ENCODE measurements around the gene CACNA1E.
A peak's percentile ranks its signal among the peaks of the same experiment; 100 is the strongest.

The CACNA1E gene

DNA sequence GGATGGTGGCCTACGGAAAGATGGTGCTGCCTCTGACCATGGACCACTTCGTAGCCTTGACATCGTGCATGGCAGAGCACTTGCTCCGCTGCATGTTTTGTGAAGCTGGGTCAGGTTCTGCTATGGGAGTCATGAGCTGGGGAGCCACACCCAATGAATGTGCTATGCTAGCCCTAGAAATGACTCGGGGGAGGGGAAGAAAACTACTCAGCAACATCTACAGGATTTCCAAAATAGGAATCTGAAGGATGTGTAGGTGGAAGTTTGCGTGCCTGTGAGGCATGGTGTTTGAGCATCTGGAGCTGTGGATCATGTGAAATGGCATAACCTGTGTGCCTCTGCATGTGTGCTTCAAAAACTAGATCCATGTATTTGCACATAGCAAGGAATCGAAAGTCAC lies 247.3 kb downstream of the CACNA1E start:
- TF ChIP-seq POLR2A (IDR thresholded peaks at IDR 0.05; ENCODE audit: extremely low read depth, insufficient read length) (no peak), MYC (IDR thresholded peaks at IDR 0.05; ENCODE audit: low read depth, low read length) (no peak)
- TF ChIP-seq, protein P1, sequence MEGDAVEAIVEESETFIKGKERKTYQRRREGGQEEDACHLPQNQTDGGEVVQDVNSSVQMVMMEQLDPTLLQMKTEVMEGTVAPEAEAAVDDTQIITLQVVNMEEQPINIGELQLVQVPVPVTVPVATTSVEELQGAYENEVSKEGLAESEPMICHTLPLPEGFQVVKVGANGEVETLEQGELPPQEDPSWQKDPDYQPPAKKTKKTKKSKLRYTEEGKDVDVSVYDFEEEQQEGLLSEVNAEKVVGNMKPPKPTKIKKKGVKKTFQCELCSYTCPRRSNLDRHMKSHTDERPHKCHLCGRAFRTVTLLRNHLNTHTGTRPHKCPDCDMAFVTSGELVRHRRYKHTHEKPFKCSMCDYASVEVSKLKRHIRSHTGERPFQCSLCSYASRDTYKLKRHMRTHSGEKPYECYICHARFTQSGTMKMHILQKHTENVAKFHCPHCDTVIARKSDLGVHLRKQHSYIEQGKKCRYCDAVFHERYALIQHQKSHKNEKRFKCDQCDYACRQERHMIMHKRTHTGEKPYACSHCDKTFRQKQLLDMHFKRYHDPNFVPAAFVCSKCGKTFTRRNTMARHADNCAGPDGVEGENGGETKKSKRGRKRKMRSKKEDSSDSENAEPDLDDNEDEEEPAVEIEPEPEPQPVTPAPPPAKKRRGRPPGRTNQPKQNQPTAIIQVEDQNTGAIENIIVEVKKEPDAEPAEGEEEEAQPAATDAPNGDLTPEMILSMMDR (IDR thresholded peaks at IDR 0.05; ENCODE audit: low read depth, low read length) = no peak
- TF ChIP-seq, protein P2, sequence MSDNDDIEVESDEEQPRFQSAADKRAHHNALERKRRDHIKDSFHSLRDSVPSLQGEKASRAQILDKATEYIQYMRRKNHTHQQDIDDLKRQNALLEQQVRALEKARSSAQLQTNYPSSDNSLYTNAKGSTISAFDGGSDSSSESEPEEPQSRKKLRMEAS (IDR thresholded peaks at IDR 0.05; ENCODE audit: low read depth, low read length) = no peak
- no peak overlapping the region for H3K4me3 ChIP-seq (ENCODE audit: low read depth, low read length)
- no peak for DNase-seq (ENCODE audit: low read depth)

DNA sequence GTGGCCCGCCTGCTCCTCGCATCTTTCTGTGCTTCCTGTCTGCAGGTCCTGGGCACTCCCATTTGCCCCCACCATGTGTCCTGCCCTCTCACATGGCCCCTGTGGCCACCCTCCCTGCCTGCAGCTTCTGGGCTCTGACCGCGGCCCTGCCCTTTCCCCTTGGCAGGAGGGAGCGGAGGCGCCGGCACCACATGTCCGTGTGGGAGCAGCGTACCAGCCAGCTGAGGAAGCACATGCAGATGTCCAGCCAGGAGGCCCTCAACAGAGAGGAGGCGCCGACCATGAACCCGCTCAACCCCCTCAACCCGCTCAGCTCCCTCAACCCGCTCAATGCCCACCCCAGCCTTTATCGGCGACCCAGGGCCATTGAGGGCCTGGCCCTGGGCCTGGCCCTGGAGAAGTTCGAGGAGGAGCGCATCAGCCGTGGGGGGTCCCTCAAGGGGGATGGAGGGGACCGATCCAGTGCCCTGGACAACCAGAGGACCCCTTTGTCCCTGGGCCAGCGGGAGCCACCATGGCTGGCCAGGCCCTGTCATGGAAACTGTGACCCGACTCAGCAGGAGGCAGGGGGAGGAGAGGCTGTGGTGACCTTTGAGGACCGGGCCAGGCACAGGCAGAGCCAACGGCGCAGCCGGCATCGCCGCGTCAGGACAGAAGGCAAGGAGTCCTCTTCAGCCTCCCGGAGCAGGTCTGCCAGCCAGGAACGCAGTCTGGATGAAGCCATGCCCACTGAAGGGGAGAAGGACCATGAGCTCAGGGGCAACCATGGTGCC lies 249.1 kb downstream of the CACNA1E start:
- DNase-seq (ENCODE audit: low read depth) = no peak
- no peak overlapping the region for H3K4me3 ChIP-seq (ENCODE audit: low read depth, low read length)
- TF ChIP-seq, protein P2 (IDR thresholded peaks at IDR 0.05; ENCODE audit: low read depth, low read length) = no peak
- TF ChIP-seq, protein P1 (IDR thresholded peaks at IDR 0.05; ENCODE audit: low read depth, low read length) = no peak

DNA sequence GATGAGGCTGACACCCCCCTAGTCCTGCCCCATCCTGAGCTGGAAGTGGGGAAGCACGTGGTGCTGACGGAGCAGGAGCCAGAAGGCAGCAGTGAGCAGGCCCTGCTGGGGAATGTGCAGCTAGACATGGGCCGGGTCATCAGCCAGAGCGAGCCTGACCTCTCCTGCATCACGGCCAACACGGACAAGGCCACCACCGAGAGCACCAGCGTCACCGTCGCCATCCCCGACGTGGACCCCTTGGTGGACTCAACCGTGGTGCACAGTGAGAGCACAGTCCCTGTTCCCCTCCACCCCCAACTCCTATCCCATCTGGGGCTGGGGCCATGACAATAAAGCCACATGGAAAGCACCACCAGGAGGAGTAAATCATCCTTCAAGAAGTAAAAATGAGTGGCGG lies 250.2 kb downstream of the CACNA1E start:
- TF ChIP-seq, protein P1 (IDR thresholded peaks at IDR 0.05; ENCODE audit: low read depth, low read length) = no peak
- no peak for TF ChIP-seq POLR2A (IDR thresholded peaks at IDR 0.05; ENCODE audit: extremely low read depth, insufficient read length)
- no peak overlapping the region for H3K4me3 ChIP-seq (ENCODE audit: low read depth, low read length)
- no peak for DNase-seq (ENCODE audit: low read depth)

DNA sequence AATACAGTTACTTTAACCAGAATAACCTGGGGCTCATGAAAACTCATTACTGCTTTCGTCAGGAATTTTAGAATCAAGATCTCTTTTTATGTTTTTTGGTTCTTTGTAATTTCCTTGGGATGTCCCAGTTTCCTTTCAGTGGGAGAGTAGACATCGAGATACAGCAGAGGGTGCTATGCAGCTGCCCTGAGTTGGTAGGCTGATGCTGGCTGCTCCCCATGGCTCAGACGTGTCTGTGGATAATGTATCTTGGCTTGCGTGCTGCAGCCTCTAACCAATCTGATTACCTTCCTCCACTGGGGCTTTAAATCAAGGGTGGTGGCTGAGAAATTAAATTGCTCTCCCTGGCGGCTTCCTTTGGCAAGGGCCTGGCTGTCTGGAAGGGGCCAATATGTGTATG lies 253.7 kb downstream of the CACNA1E start:
- TF ChIP-seq MYC (IDR thresholded peaks at IDR 0.05; ENCODE audit: low read depth, low read length) (no peak), POLR2A (IDR thresholded peaks at IDR 0.05; ENCODE audit: extremely low read depth, insufficient read length) (no peak)
- TF ChIP-seq, protein P1 (IDR thresholded peaks at IDR 0.05; ENCODE audit: low read depth, low read length) = no peak
- TF ChIP-seq, protein P2 (IDR thresholded peaks at IDR 0.05; ENCODE audit: low read depth, low read length) = no peak
- DNase-seq (ENCODE audit: low read depth) = no peak
- H3K4me3 ChIP-seq (ENCODE audit: low read depth, low read length) = no peak overlapping the region

DNA sequence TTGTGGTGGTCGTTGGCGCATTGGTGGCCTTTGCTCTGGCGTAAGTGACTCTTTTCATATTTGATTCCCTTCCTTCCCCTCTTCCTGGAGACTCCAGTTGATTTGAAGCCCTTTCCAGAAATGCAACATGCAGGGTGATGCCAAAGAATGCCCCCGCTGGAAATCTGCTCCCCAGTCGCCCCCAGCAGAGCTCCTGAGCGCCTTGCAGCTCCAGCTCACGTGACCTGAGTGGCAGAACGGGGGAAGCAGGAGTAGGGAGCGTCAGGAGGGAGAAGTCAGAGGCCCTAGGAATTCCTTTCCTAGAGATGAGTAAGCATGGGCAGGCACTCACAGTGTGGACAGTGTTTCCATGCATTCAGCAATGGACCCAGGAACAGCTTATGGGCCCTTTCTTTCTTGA lies 255.9 kb downstream of the CACNA1E start:
- H3K4me3 ChIP-seq (ENCODE audit: low read depth, low read length) = no peak overlapping the region
- TF ChIP-seq, protein P1 (IDR thresholded peaks at IDR 0.05; ENCODE audit: low read depth, low read length) = no peak
- TF ChIP-seq MYC (IDR thresholded peaks at IDR 0.05; ENCODE audit: low read depth, low read length) (no peak), POLR2A (IDR thresholded peaks at IDR 0.05; ENCODE audit: extremely low read depth, insufficient read length) (no peak)
- TF ChIP-seq, protein P2 (IDR thresholded peaks at IDR 0.05; ENCODE audit: low read depth, low read length) = no peak
- no peak for DNase-seq (ENCODE audit: low read depth)

DNA sequence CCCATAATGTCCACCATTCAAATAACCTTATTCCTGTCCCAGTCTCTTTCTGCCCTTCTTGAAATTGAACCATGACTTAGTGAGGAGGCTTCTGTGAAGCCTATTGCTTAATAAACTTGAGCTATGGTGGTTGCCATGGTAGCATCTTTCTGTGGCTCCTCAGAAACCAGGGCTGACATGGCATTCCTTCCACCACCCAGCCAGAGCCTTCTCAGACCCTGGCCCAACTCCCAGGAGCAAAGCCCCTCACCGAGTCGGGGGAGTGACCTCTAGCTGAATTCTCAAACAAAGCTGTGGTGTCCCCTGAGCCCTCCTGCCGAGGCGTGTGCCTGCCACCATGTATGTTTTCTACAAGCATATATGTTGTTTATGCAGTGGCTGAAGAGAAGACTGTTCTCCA lies 259.1 kb downstream of the CACNA1E start:
- H3K4me3 ChIP-seq (ENCODE audit: low read depth, low read length) = no peak overlapping the region
- TF ChIP-seq, protein P1 (IDR thresholded peaks at IDR 0.05; ENCODE audit: low read depth, low read length) = no peak
- TF ChIP-seq POLR2A (IDR thresholded peaks at IDR 0.05; ENCODE audit: extremely low read depth, insufficient read length) (no peak), MYC (IDR thresholded peaks at IDR 0.05; ENCODE audit: low read depth, low read length) (no peak)
- TF ChIP-seq, protein P2 (IDR thresholded peaks at IDR 0.05; ENCODE audit: low read depth, low read length) = no peak
- peak; percentile 4 for DNase-seq (ENCODE audit: low read depth)
